ENCODE measurements around the gene UBE2QL1.

DNA sequence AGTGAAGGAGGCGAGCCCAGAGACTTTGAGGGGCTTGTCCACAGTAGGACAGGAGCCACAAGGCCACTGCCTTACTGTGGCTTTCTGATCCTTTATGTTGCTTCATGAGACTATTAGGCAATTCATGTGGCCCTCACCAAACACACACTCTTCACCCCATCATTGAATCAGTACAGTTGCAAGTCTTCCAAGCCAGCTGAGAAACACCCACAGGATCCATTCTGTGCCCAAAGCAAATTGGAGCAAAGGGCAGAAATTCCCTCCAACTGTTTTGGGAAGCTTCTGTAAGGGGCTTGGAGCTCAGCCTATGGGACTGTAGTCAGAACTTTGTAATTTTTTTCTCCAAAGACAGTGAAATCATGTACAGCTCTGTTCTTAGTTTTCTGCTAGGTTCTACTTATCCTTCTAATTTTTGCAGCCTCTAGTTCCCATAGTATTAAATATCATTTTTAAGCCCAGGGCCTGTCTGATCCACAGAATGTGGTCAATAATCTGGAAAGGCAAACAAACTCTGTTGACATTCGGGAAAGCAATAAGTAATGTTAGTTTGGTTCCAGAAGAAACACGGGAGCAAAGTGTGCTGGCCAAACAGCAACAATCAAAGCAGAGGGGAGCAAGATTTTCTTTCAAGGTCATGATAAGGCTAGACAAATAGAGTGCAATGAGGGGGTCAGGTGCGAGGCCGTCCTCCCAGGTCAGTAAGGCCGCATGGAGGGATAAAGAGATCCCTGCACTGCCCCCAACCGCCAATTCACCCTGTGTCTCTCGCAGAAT is 47.0 kb downstream of the UBE2QL1 start:
- TF ChIP-seq CTCF (conservative IDR thresholded peaks at IDR 0.05; ENCODE audit: low read depth, low read length) (no peak), EZH2 (IDR thresholded peaks at IDR 0.05; ENCODE audit: borderline replicate concordance, low read depth, low read length, poor library complexity, severe bottlenecking) (no peak)
